HK-2 (cell line): Measurements from ENCODE around the gene CXCR6.

Experiments
- DNase-seq: peaks from one replicate; pipeline ENCODE4 v3.0.0-alpha.2; 2018; ENCODE audit not compliant: unreplicated experiment

CXCR6 gene

GRCh38 chr3:45943207-45943846, at the start of gene CXCR6:
Gene CXCR6, plus strand, starts transcription at chr3:45943464. Its CDS starts 3,018 bp downstream, at chr3:45946482.
- DNase-seq: no peak

DNA sequence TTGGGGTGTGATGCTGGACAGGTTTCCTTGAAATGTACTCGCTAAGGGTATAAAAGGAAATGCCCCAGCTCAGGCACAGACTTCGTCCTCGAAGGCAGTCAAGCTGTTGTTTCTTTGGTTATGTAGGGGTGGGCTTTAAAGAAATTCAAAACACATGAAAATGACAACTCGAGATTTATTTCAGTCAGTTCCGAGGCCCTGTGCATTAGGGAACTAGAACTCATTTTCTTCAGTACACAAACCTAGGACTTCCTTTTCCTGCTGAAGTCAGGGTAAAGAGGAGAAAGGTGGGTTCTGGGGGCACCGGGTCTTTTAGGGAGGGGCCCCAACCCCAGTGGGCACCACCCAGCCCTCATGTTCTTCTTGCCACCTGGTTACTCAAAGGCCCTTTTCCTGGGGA, 49.2 kb upstream of the CXCR6 start:
- no peak for DNase-seq

GRCh38 chr3:45895686-45896468, 47.4 kb upstream of the CXCR6 start:
- DNase-seq: no peak

- DNase-seq: no peak
These were observed 46.3 kb upstream of the CXCR6 start for GRCh38 chr3:45896956-45897355.

DNA sequence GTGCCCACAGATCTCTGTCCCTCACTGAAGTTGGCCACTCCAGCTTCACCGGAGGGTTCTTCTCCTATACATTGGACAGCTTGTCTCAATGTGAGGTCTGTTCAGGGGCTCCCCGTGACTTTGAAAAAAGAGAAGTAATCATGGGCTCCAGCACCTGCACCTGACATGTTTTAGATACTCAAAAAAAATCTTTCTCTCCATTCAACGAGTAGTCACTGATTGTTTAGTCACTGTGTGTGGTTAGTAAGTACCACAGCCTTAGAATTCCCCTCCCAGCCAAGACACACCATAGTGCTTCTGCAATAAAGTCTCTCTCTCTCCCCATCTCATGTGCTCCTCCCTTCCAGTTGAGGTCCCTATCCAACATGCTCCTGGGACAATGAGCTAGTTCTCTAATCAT, 38.3 kb upstream of the CXCR6 start:
- DNase-seq: no peak

- no peak for DNase-seq
These were observed 37.5 kb upstream of the CXCR6 start for GRCh38 chr3:45905755-45906154.

DNA sequence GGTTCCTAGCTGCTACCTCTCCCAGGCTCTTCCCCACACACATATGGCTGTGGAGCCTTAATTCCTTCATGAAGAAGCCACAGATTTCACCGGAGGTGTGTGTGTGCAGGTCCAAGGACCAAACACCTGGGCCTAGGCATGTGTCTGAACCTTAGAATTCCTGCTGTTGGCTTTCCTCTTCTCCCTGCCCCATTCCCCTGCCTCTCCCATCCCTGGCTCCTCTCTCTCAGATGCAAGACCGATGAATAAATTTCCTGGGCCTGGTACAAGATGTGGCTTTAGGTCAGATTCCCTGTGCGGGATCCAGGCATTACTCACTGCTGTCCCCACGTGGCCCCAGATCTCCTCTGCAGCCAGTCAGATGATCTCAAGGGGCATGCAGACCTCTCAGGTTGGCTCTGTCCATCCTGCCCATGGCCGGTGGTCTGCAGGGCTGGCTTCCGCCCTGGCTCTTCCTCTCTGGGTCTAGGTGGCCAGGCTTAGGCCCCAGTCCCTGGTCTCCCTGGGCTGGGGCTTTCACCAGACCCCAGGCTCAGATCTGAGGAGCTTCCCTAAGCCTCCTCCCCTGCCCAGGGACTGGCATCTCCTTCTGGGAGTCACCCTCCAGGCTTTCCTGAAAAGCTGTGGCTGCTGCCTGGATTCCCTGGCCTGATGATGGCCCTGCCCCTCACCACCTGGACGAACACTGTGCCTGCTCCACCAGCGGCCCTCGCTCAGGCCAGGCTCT, 36.4 kb upstream of the CXCR6 start:
- no peak for DNase-seq

GRCh38 chr3:45907769-45908705, 35.2 kb upstream of the CXCR6 start:
- DNase-seq: no peak

- no peak for DNase-seq
These were observed 34.5 kb upstream of the CXCR6 start for GRCh38 chr3:45908761-45909160.

- no peak for DNase-seq
These were observed 33.7 kb upstream of the CXCR6 start for GRCh38 chr3:45909542-45909941.

DNA sequence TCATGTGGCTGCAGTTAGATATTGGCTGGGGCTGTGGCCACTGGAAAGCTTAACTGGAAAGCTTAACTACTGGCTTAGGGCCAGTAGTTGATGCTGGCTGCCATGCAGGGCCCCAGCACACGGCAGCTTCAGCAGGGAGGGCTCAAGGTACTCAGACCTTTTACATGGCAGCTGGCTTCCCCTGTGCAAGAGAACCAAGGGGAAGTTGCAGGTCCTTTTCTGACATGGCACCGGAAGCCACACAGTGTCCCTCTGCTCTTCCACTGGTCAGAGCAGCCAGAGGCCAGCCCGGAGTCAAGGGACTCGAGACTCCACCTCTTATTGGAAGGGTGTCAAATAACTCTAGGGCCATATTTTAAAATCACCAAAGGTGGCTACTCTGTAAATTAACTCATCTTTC, 32.4 kb upstream of the CXCR6 start:
- DNase-seq: no peak

- DNase-seq: no peak
These were observed 31.6 kb upstream of the CXCR6 start for GRCh38 chr3:45911511-45912226.

GRCh38 chr3:45912435-45912834, 30.8 kb upstream of the CXCR6 start:
- DNase-seq: no peak

DNA sequence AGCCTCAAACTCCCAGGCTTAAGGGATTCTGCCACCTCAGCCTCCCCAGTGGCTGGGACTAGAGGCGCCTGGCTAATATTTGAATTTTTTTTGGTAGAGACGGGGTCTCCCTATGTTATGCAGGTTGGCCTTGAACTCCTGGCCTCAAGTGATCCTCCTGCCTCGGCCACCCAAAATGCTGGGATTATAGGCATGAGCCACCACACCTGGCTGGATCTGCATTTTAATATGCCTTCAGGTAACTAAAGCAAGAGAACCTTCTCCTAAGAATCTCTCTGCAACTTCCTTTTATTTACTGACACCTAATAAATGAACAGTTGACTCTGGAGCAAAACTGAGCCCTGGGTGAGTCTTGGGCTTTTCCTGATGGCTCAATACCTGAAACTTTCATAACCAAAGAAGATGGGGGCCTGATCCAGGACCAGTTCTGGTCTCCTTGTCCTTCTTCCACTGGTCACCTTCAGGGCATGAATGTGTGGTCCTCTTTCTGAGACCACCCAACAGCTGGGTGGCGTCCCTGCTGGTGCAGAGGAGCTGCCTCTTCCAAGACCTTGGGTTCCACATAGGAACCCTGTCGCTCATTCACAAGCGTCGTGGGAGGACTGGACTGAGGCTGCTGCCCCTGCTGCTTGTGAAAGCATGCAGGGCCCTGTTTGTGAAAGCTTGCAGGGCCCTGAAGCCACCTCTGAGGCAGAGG, 28.8 kb upstream of the CXCR6 start:
- no peak for DNase-seq

- DNase-seq: no peak
These were observed 28.2 kb upstream of the CXCR6 start for GRCh38 chr3:45915059-45915439.

DNA sequence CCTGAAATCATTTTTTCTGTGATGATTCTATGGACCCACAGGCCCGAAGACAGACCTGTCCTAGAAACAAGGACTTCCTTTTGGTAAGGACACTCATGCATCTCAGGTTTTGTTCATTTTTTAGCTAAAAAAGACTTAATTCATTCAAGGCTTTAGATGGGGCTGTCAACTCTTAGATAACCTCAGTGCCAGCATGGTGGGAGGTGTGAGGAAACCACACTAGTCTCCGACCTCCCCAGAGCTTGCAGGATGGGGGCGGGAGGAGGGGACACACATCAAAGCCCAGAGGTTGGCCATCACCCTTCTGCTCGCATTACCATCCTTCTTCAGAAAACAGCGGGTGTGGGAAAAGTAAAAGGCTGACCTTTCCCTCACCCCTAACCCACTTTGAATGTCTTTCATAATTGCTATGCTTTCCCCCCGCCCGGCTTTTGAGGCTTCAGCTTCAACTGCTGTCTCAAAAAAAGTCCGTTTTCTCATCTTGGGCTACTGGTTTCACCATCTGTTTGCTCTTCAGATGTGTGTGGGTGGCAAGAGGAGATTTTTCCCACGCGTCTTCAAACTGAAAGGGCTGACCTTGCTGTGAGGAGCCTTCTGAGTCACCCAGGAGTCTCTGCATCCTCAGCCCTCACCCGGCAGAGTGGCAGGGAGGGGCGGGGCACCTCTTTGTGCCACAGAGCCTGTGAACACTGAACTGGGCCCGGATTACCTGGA, 27.6 kb upstream of the CXCR6 start:
- DNase-seq: peak; percentile 64

DNA sequence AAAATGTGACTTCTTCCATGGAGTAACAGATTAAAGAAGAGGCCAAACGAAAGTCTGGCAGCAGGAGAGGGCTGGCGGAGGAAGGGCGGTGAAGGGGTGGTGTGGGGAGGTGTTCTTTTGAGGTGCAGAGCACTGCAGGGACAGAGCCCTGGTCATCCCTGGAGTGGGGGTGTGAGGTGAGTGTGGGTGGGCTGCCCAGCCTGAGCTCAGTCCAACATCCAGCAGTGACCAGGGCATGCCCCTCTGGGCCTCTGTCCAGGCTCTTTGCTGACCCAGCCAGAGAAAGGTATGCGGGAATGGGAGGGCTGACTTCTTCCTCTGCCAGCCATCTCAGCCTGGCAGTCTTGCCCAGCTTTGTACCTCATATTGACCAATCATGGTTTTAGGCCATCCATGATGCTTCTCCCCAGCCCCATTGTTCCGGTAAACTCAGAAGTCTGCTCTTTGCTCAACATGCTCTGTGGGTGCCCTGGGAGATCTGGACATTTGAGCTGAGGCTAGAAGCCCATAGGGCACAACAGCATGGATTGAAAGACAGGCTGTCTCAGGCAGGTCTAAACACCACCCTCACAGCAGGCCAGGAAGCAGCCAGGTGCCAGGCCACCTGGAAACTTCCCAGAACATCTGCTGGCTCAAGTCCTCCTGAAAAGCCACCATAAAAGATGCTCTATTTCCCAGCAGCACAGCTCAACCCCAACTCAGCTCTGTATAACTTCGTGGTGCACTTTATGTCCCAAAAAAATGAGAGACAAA, 25.9 kb upstream of the CXCR6 start:
- DNase-seq: no peak

DNA sequence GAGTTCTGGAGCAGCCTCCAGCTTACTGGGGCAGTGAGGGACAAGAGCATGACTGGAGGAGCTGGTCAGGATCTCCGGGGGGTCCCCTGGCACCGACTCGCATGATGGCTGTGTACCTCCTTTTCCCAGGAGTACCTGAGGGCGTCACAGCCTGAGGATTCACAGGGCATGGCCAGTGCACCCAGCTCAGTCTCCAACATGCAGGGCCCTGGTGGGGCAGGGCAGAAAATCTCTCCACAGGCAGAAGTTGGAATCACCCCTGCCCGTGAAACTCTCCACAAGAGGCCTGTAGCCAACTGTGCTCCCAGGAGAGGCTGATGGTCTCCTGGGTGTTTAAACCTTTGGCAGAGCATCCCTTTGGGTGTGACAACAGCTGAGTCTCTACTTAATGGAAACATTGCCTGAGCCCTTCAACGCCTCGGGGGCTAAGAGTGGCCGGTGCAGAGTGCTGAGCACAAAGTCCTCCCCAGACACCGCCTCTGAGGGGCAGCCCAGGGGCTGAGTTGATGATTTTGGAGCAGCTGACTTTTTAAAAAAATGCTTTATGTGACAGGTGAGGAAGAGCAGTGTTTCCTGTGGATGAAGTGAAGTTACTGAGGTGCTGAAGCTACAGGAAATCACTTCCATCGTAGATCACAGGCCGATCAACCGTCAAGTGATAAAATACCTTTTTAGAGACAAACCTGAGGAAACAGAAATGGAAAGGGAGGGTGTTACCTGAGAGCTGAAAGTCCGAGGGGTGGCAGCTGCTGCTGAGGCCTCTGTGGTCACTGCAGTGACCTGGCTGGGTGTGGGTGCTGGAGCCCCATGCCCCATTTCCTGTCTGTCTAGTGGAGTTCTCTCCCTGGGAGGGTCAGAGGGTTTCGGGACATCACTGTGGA, 21.9 kb upstream of the CXCR6 start:
- no peak for DNase-seq
